Smooth muscle cell (in vitro differentiated cells): ENCODE data around the gene MMP19. TPM values are rescaled to one million over a fixed set of nuclear protein-coding genes. Genes with fewer than 3 reads are reported as not detected.

Experiments used
- DNase-seq: peaks from one replicate; lab custom pipeline; 2025; ENCODE audit not compliant: unreplicated experiment; lab: John Stamatoyannopoulos, UW
- H2AFZ ChIP-seq: fragments of 200-600 bp; sonication (generic); 2 replicates; pipeline ENCODE4 v1.6.0; 2016; ENCODE audit warnings: antibody characterized with exemption, low read depth, mild to moderate bottlenecking
- H3F3A ChIP-seq: fragments of 200-600 bp; sonication (generic); 2 replicates; pipeline ENCODE4 v1.6.0; 2017; ENCODE audit warnings: antibody characterized with exemption, low read depth
- H3K27ac ChIP-seq: fragments of 200-600 bp; sonication (generic); 2 replicates; pipeline ENCODE4 v1.5.1; 2016; ENCODE audit warnings: low read depth, mild to moderate bottlenecking
- H3K27me3 ChIP-seq: fragments of 200-600 bp; sonication (generic); 2 replicates; pipeline ENCODE4 v1.6.1; 2016; ENCODE audit warnings: low read depth, mild to moderate bottlenecking
- H3K36me3 ChIP-seq: fragments of 200-600 bp; sonication (generic); 2 replicates; pipeline ENCODE4 v1.5.1; 2016; ENCODE audit warnings: low read depth
- H3K4me1 ChIP-seq: fragments of 200-600 bp; sonication (generic); 2 replicates; pipeline ENCODE4 v1.5.1; 2016; ENCODE audit warnings: low read depth
- H3K4me2 ChIP-seq: fragments of 200-600 bp; sonication (generic); 2 replicates; pipeline ENCODE4 v1.6.0; 2016; ENCODE audit warnings: mild to moderate bottlenecking
- H3K4me3 ChIP-seq: fragments of 200-600 bp; sonication (generic); 2 replicates; pipeline ENCODE4 v1.5.1; 2016; ENCODE audit warnings: mild to moderate bottlenecking
- H3K79me2 ChIP-seq: fragments of 200-600 bp; sonication (generic); 2 replicates; pipeline ENCODE4 v1.6.0; 2016; ENCODE audit warnings: low read depth, mild to moderate bottlenecking
- H3K9ac ChIP-seq: fragments of 200-600 bp; sonication (generic); 2 replicates; pipeline ENCODE4 v1.6.0; 2016; ENCODE audit warnings: low read depth
- H3K9me3 ChIP-seq: fragments of 200-600 bp; sonication (generic); replicated peaks from 2 replicates; pipeline ENCODE4 v1.5.1; 2016; ENCODE audit warnings: low read depth
- H4K20me1 ChIP-seq: fragments of 200-600 bp; sonication (generic); 2 replicates; pipeline ENCODE4 v1.6.0; 2016; ENCODE audit warnings: low read depth
- WGBS: methylation state at CpG from one replicate; pipeline ENCODE4 v1.1.7; 2016; ENCODE audit warnings: low lambda C conversion rate; 5-methylcytosine and 5-hydroxymethylcytosine counted together
- polyA plus RNA-seq: library from polyadenylated mRNA; unstranded; fragments of >200 nt; fragmentation: Nextera tagmentation; extraction: Ambion mirVana; gene quantifications from 2 replicates; pipeline ENCODE4 v1.2.1, GENCODE V29; 2016
- total RNA-seq: library from RNA; depleted of rRNA; stranded (reverse); fragments of >200 nt; gene quantifications from 2 replicates; pipeline ENCODE4 v1.2.3, GENCODE V29; 2014
- TF ChIP-seq, protein P1 (sequence below): fragments of 200-600 bp; sonication (generic); IDR thresholded peaks from 2 replicates; pipeline ENCODE4 v1.5.1; 2017; ENCODE audit warnings: borderline replicate concordance, mild to moderate bottlenecking, antibody characterized with exemption; ENCODE audit not compliant: insufficient read depth, poor library complexity, severe bottlenecking

Gene MMP19
- total and polyA plus RNA-seq, 2 experiments from 2014 or later: 14.9 to 15.6 TPM

DNA sequence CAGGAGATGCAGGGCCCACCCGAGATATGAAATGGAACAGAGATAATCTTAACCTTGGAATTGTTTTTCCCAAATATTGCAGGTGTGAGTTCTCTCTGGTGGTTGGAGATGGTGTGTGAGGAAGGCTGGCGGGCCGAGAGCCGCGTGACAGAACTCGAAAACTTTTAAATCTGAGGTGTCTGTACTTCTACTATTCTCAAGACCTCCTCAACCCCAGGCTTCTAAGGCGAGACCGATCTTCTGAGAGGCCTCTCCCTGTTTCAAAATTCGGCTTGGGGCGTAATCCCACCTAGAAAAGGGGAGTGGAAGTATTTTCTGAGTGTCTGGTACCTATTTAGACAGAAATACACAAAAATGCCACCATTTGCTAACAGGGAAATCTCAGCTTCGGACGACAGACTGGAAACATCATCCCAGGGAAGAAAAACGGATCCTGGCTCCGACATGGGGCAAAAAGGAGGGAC is 25.8 kb downstream of the MMP19 start:
- peaks cover 12% of the 10 kb centered on the region for H3F3A ChIP-seq
- peaks cover 46% of the 10 kb centered on the region for H4K20me1 ChIP-seq
- H3K27ac ChIP-seq: peak overlapping the region; percentile 88
- no peaks in the 10 kb centered on the region for H3K9me3 ChIP-seq
- no peaks in the 10 kb centered on the region for H3K27me3 ChIP-seq
- TF ChIP-seq, protein P1, sequence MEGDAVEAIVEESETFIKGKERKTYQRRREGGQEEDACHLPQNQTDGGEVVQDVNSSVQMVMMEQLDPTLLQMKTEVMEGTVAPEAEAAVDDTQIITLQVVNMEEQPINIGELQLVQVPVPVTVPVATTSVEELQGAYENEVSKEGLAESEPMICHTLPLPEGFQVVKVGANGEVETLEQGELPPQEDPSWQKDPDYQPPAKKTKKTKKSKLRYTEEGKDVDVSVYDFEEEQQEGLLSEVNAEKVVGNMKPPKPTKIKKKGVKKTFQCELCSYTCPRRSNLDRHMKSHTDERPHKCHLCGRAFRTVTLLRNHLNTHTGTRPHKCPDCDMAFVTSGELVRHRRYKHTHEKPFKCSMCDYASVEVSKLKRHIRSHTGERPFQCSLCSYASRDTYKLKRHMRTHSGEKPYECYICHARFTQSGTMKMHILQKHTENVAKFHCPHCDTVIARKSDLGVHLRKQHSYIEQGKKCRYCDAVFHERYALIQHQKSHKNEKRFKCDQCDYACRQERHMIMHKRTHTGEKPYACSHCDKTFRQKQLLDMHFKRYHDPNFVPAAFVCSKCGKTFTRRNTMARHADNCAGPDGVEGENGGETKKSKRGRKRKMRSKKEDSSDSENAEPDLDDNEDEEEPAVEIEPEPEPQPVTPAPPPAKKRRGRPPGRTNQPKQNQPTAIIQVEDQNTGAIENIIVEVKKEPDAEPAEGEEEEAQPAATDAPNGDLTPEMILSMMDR: no peak
- H3K9ac ChIP-seq: peak overlapping the region; percentile 95
- peaks cover 69% of the 10 kb centered on the region for H3K79me2 ChIP-seq
- H3K4me3 ChIP-seq: peak overlapping the region; percentile 94
- peak overlapping the region; percentile 97 for H3K4me2 ChIP-seq
- H3K4me1 ChIP-seq: peaks cover 19% of the 10 kb centered on the region
- no peaks in the 10 kb centered on the region for H3K36me3 ChIP-seq
- H2AFZ ChIP-seq: peak overlapping the region; percentile 96
- WGBS: 1% methylated on average over 14 of the region's 14 CpGs
- no peak for DNase-seq

DNA sequence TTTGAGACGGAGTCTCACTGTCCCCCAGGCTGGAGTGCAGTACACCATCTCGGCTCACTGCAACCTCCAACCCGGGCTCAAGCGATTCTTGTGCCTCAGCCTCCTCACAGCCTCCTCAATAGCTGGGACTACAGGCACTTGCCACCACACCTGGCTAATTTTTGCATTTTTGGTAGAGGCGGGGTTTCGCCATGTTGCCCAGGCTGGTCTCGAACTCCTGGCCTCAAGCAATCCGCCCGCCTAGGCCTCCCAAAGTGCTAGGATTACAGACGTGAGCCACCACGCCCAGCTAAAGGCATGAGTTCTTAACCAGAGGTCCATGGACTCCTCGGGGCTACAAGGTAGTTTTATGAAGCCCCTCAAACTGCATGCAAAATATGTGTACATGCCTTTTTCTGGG is 27.3 kb downstream of the MMP19 start:
- Histone ChIP-seq H3K4me1 (peaks cover 19% of the 10 kb centered on the region), H3K27ac (peak overlapping the region; percentile 88), H2AFZ (no peak overlapping the region), H3K4me3 (peak overlapping the region; percentile 94), H3K36me3 (no peaks in the 10 kb centered on the region), H3K9ac (peak overlapping the region; percentile 95), H3K4me2 (peak overlapping the region; percentile 97), H3F3A (peaks cover 9% of the 10 kb centered on the region), H4K20me1 (peaks cover 60% of the 10 kb centered on the region), H3K9me3 (no peaks in the 10 kb centered on the region), H3K27me3 (no peaks in the 10 kb centered on the region), H3K79me2 (peaks cover 84% of the 10 kb centered on the region)
- no peak for DNase-seq
- WGBS: 91% methylated on average over 12 of the region's 12 CpGs
- TF ChIP-seq, protein P1: no peak

DNA sequence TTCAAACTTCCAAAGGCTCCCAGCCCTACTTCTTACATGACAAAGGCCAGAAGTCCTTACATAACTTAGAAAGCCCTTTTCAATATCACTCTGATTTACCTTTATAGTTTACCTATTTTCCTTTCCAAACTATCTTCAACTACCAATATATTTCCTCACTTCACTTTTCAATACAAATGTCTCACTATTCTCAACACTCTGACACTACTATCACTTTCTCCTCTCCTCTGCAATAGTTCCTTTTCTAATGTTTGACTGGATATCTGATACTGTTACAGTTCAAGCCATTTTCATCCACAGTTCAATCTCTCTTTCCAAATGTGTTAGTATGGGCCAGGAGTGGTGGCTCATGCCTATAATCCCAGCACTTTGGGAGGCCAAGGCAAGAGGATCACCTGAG is 28.5 kb downstream of the MMP19 start:
- H3K4me1 ChIP-seq: peaks cover 19% of the 10 kb centered on the region
- H3K36me3 ChIP-seq: no peaks in the 10 kb centered on the region
- H2AFZ ChIP-seq: no peak overlapping the region
- no peak overlapping the region for H3K9ac ChIP-seq
- H3K27ac ChIP-seq: no peak overlapping the region
- DNase-seq: no peak
- peaks cover 93% of the 10 kb centered on the region for H3K79me2 ChIP-seq
- no peaks in the 10 kb centered on the region for H3K9me3 ChIP-seq
- no peak overlapping the region for H3K4me3 ChIP-seq
- TF ChIP-seq, protein P1: no peak
- H4K20me1 ChIP-seq: peaks cover 72% of the 10 kb centered on the region
- no peaks in the 10 kb centered on the region for H3K27me3 ChIP-seq
- no peak overlapping the region for H3K4me2 ChIP-seq
- peaks cover 9% of the 10 kb centered on the region for H3F3A ChIP-seq

DNA sequence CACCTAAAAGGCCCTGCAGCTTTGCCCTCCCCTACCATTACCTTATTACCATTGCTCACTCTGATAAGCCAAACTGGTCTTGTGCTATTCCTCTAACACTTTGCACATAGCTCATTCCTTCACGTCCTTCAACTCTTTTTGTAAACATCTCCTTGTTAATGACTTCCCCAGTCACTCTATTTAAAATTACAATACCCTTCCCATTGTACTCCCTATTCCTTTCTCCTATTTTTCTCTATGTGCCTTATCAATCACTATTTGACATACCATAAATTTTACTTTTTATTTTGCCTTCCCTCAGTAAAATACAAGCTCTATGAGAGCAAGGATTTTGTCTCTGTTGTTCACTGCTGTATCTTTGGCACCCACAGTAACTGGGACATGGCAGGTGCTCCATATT is 30.6 kb downstream of the MMP19 start:
- Histone ChIP-seq H3K4me1 (peaks cover 13% of the 10 kb centered on the region), H3K4me2 (no peak overlapping the region), H3K9ac (no peak overlapping the region), H3F3A (peaks cover 6% of the 10 kb centered on the region), H3K36me3 (no peaks in the 10 kb centered on the region), H3K27ac (no peak overlapping the region), H3K9me3 (no peaks in the 10 kb centered on the region), H3K27me3 (no peaks in the 10 kb centered on the region), H4K20me1 (peaks cover 94% of the 10 kb centered on the region), H3K4me3 (no peak overlapping the region), H2AFZ (no peak overlapping the region), H3K79me2 (peaks cover 100% of the 10 kb centered on the region)
- TF ChIP-seq, protein P1: no peak
- 61% methylated on average over 1 of the region's 1 CpG for WGBS
- DNase-seq: no peak
